GM21390 (cell line): ENCODE data around the gene COL8A1.

Experiments
- ATAC-seq: cut with Tn5 transposase; IDR thresholded peaks from one replicate; pipeline ENCODE4 v1.9.1; 2021; ENCODE audit not compliant: unreplicated experiment

The COL8A1 gene

DNA sequence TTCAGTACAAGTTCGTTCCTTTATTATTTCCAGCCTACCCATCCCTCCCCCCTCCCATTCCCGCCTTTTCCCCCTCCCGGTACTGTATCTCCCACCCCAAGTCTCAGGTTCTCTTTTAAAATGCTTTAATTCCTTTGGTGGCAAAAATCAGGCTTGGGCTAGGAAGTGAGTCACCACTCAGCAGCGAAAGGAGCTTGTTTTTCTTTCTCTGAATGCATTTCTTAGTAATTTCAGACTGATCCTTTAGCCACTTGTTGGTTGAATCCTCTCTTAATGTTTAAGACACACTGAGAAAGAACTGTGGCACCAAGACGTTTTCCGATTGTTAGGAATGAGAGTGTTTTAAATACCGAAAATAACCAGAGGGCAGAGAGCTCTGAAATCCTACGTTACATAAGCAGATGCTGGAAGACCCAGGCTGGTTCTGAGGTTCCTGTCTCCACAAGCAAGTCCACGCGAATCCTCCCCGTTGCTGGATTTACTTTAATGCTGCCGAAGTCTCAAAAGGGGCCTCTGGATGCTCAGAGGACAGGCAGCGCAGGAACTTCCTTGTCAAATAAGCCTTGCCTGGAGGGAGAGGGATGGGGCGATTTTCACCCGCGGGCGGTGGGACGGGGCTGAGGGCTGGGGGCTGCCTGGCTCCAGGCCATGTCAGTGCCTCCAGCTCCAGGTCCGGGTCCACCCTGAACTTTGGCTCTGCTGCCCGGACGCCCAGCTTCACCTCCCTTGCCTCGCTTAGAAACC lies 854 bp upstream of the COL8A1 start:
- ATAC-seq: no peak

DNA sequence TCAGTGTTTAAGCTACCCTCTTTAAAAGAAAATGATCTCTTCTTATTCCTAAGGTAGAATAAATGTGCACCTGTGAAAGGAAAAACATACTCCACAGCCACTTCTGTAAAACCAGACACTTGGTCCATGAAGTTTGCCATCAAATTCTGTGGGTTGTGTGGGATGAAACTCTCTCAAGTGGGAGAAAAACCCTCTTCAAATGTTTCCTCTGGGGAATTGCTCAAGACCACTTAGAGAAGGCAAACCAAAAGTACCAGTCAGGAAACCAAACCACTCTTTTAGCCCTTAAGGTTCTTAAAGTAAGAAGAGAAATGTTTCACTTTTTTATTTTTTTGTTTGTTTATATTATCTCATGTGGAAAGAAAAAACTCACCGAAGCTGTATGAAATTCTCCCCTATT lies 1.2 kb downstream of the COL8A1 start:
- ATAC-seq: no peak

DNA sequence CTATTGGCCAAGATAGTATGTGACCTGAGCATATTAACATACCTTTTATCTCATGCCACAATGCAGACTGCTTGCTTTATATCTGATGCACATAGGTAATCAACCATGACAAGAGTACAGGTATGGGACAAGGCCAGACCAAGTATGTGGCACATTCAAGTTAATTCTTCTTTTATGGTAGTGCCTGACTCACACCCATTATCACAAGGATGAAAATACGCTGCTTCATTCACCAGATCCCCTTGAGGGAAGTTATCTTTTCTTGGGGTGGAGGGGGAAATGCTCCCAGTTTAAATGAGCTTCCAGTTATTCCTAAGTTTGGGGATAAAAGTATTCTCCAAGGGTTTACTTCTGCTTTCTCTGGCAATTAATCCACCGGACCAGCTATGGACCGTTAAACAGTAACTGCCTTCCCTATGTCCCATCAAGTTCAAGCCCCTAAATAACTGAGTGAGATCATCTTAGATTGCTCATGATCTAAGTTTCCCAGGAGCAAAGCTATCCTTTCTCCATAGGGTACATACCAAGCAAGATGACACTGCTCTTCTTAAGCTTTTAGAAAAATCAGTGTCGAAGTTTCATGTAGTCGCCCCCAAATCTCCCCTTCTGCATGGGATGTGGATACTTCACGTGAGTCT lies 1.9 kb downstream of the COL8A1 start:
- ATAC-seq: no peak

DNA sequence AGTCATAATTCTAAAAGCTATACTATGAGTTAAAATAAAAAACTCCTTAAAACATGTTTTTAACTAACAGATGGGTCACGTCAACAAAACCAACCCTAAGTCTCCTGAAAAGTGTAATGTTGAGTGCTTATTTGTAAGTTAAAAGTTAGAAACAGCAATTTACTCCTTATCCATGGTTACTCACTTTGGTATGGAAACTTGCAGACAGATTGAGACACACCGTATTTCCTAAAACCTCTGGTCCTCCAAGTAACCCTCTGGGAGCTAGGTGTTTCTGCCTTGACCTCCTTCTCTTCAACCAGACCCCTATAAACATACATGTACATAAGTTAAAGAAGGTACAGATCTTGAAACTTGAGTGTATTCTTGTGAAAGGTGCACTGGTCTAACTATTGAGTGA lies 3.1 kb downstream of the COL8A1 start:
- no peak for ATAC-seq

DNA sequence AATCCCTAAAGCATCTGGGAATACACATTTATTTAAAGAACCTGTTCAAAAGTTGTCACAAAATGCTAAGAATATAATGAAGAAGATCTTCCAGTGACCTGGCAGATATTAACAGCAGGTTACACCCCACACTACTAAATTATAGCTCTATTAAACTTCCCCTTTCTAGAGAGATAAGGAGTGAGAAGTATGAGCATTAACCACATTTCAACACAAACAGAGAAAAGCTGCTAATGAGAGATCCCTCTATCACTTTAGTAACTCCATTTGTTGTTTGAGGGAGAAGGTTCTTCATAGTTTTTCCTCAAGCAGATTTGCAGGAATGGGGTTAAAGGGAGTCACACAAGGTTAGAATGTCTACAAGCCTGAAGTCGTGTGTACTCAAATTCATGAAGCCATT lies 3.6 kb downstream of the COL8A1 start:
- ATAC-seq: no peak

DNA sequence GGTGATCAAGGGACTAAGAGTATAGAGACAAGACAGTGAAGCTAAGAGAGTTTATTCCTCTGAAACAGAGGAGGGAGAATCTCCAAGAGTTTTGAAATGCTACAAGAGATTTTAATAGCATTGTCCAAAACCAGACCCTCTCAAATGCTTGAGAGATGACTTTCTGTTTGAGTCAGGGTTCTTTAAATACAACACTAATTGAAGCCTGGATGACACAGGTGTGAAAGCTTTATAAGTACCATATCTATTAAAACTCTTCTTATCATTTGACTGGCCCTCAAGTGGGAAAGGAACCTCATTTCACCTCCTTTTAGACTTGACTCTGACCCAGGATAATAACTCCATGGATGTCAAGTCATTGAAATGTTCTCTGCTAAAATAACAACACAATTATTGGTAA lies 5.6 kb downstream of the COL8A1 start:
- ATAC-seq: no peak

DNA sequence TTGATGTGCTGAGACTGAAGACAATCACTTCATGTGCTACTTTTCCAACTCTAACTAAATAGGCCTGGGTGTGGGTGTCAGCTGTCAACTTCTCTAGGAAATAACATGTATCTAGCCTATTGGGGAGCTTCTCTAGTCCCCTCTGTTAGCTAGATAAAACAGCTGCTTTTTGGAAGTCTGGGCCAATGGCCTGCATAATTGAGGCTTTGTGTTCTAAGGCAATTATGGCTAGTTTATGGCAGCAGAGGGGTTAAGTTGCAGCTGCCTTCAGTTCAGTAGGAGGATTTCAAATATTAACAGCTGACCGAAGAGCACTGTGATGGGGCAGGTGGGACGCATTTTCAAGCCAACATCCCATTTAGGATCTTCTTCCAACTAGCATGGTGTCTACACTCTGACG lies 6.4 kb downstream of the COL8A1 start:
- no peak for ATAC-seq

DNA sequence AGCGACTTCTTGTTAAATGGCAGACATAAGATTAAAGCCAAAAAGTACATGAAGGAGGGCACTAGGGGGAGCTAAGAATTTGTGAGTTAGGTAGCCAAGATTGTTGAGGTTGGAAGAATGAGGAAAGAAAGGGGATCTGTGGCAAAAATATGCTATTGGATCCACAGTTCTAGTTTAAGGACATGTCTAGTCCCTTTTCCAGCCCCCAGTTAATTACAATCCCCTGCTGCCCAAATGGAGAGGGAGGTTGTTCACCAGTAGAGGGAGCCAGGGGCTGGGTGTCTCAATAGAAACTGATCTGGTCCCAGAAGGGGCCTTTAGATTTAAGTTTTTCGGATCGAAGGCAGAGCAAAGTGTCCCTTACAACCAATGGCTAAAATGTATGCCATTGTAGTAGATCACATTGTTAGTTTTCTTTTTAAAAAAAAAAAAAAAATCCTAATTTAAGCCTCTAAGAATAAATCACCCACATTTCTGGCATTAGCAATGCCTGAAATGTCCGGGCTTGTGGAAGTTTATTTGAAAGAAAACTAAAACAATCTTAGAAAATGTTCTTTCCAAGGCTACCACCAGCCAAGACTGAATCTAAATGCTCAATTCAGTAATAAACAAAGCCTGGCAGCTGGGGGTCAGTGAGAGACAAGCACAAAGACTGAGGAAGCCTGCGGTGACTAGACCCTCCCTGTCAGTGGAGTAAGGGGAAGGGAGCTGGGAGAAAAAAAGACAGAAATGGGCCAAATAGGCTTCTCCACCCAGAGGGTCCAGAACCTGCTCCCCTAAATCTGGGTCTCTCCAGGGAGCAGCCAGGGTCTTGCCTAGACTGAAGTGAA lies 7.1 kb downstream of the COL8A1 start:
- ATAC-seq: no peak

DNA sequence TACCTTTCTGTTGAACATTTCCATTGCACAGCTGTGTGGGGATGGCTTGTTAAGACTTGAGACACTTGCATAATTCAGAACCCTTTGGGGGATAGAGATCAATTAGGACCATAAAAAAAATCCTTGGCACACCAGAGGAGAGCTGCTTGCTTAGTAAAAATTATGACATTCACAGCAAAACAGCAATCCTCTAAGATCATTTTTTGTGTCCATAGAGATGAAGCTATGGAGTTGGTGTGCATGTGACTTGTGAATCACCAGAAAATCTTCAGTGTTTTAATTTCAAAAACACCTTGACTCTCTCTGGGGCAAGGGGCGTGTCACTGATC lies 7.7 kb downstream of the COL8A1 start:
- ATAC-seq: no peak

DNA sequence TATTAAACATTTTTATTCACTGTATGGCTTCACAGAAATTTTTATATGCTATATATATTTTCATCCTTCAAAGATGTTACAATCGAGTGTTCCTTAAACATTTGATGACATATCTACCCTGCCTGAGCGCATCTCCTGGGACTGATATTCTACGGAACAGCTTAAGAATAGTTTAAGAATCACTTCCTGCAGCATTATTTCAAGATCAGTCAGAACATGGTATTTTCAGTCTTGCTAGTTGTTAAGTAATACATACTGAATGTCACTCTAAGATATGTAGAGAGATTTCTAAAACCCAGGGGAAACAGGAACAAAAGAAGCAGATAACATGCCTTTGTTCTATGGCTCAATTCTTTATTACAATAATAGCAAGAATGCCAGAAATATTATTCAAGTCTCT lies 8.7 kb downstream of the COL8A1 start:
- ATAC-seq: no peak

DNA sequence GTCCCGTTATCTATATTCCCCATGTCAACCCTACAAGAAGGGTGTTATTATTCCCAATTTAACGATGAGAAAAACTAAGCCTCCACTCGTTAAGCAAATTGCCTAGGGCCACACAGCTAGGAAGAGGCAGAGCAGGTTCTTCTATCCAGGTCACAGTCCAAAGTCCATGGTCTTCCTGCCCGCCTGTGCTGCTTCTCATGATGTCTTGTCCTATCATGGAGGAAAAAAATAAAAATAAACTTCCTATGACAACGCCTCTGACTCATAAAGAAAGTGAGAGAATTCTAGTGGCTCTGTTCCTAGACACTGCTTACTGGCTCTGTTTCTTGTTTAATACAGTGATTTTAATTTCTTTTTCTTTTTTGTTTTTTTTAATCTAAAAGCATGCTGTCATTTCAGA lies 9.7 kb downstream of the COL8A1 start:
- ATAC-seq: no peak

DNA sequence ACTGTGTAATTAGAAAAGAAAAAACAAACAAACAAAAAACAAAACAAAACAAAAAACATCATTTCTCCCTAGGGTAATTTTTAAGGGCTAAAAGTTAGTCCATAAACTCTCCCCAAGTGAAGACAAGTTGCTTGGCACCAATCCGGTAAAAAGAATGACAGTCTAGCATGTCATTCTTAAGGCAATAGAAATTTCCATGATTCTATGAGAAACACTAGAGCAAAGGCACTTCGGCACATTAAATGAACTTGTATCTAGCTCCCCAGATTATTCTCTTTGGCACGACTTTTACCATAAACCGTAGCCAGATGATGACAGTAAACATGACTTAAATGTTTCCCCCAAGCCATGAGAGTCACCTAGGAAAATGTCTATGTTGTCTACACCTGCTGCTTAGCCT lies 10.1 kb downstream of the COL8A1 start:
- no peak for ATAC-seq

DNA sequence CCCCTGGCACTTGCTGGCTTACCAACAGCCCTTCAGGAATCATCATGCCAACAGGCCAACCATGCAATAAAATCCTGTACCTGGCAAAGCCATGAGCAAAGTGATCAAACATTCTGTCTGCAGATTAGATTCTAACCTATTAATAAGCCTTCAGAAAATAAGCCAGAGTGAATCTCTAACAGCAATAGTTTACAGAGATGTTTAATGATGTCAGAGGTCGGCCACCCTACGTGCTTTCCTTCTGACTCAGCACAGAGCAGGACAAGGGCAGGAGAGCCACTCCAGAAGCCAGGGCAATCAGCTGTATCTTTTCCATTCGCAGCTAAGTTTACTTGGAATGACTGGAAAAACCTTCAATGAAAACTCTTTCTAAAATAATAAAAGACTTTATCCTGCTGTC lies 13.1 kb downstream of the COL8A1 start:
- no peak for ATAC-seq

DNA sequence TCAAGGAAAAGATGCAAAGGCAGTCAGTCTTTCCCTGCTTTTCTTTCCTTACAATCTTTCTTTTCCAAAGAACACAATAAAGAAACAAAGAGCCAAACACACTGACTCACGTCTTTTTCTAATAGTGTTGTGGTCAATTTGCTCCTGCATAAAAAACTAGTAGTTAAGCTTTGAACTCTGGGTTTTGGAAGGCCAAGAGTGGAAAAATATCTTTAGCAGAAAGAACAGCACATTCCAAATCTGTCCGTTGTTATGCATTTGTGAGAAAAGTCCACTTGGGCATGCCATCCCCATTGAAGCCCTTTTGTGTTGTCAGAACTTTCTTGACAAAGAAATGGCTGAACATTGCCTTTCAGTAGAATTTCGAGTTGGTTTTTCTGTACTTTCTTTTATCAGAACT lies 18.2 kb downstream of the COL8A1 start:
- no peak for ATAC-seq

DNA sequence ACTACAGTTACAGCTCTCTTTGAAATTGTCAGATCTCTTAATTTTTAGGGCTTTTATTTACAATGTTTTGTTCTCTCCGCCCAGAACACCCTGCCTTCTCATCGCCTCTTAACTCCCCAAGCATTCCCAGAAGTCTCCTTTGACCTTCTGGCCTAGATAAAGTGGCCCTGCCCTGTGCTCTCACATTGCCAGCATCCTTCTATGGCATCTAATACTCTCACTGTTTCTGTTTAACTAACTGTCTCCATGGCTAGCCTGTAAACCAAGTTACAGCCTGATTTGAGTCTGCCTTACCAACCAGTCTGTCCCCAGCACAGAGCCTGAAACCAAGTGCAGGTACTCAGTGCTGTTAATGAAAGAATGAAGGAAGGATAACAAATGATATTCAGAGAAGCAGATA lies 19.9 kb downstream of the COL8A1 start:
- ATAC-seq: no peak

DNA sequence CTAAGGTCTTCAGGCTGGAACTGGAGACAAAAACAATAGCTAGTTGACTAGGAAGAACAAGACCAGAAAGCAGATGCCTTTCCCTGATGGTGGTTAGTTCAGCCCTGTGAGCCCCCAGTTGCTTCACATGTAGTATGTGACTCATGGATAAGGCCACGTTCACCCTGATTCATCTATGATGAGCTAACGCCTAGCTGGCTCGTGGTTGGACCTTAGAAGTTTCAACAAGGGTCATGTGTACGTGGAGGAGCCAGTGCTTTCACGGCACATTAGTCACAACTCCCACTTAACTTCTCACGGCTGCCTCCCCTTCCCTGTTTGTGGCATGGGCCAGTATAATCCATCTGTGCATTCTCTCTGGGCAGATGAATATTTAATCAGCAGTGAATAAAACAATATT lies 20.6 kb downstream of the COL8A1 start:
- ATAC-seq: no peak

DNA sequence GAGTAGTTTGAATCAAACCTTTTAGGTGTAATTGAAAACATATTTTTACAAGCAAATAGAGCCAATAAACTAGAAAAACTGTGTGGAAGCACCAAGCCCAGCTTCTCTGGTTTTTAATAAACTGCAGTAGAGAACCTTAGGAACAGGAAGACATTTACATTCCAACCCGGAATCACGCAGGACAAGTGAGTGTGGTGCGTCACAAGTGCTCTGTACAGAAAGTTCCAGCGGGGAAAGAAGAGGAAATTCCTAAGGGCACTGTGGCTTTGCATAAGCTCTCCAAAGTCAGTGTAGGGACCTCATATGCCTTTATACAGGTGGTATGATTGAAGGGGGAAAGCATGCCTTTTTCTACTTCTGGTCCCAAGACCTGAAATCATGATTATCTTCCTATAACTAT lies 21.6 kb downstream of the COL8A1 start:
- no peak for ATAC-seq

DNA sequence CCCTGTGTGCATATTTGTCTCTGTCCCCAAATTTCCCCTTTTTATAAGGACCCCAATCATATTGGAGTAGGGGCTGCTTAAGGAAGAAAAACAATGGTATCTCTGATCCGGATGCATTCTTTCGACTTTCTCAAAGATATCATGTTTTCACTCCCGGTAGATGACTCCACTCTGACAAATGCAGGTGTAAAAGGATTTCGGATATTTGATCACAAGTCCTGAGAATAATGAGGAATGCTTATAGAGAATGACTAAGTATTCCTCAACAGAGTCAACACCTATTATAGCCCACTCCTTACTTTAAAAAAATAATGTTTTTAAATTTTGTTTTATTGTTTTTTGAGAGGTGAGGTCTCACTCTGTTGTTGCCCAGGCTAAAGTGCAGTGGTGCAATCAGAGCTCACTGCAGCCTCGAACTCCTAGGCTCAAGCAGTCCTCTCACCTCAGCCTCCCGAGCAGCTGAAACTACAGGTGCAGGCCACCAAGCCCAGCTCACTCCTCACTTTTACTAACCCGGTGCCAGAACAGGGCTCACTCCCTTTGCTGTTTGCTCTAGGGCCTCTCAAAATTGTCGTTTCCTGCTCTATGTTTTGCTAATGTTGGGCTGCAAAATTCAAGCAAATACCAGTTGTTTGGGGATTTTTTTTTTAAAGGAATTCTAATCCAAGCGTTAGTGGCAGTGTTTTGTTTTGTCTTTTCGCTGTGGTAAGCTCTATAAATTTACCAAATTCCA lies 24.6 kb downstream of the COL8A1 start:
- ATAC-seq: no peak

DNA sequence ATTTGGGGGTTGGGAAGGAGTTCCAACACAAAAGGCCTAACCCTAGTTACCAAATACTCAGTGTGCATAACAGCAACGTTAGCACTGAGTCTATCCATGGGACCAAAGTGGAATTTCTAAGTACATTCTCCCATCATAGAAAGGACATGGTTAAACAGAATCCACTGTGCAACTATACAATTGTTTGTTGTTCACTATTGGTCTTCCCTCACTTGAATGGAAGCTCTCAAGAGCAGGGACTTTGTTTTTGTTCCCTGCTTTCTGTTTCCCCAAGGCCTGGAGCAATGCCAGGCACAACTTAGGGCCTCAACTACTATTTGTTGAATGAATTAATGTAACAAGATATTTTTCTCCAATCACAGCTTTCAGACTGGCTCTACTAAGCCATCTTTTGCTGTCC lies 25.6 kb downstream of the COL8A1 start:
- no peak for ATAC-seq

DNA sequence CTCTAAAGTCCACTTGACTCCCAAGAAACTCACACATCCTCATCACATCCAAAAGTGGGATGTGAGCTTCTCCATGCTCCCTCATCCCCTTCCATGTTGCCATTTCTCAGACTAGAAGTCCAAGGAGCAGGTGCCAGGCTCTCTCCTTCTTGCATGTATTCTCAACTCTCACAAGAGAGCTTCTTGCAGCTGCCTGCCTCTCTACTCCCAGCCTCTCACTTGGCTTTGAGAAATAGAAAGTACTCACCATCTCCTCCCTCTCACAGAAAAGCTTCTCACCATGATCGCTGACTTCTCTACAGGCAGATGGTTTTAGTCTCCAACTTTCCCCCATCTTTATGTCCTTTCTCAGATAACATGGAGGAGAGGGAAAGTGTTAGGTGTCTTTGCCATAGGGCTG lies 26.6 kb downstream of the COL8A1 start:
- no peak for ATAC-seq

DNA sequence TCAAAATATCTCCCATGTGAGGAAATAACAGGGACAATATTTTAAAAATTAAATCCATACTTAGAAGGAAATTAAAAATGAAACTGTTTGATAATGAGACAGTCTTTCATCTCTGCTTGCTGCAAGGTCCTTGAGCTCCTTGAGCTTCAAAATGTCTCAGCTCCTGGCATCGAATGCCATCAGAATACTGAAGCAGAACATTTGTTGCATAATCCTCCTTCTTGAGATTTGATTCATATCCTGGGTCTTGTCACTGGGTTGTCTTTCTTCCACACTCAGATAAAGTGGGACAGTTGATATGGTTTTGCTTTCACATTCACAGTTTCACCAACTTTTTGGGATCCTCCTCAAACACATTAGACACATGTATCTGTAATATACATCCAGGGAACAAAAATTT lies 27.8 kb downstream of the COL8A1 start:
- ATAC-seq: no peak

DNA sequence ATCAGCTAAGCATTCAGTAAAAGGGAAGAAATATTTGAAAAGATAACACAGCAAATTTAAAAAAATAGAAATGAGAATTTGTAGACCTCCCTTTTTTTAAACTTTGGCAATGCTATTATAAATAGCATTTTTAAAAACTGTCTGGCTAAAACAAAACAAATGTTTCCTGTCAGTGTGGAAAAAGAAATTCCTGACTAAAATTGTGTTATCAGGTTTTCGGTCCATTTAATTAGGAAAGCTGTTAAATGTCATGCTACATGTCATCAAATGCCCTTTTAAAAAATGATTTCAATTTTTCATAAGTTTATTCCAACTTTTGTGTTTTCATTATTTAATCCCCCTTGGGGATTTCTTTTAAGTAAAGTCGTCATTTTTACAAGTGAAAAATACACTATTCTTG lies 29.6 kb downstream of the COL8A1 start:
- ATAC-seq: no peak
